K562 (cell line): ENCODE data around the gene SNCA. TPM values are rescaled to one million over a fixed set of nuclear protein-coding genes. Genes with fewer than 3 reads are reported as not detected.

ENCODE experiments used
- ATAC-seq: fragments of 200-7000 bp; cut with Tn5 transposase; 3 replicates; pipeline ENCODE4 v1.9.1; 2020; ENCODE audit warnings: moderate library complexity
- BruUV-seq: library from RNA; stranded (reverse); fragments of 400-500 nt; replicated peaks from 2 replicates; lab custom pipeline; 2021; lab: Mats Ljungman, UMichigan
- CTCF ChIA-PET: fragments of 300-600 bp; formaldehyde crosslinking; extraction: SDS; loops from one replicate; lab custom pipeline; 2021; ENCODE audit warnings: low intra/inter-chr PET ratio; lab: Yijun Ruan, JAX
- POLR2A ChIA-PET: fragments of 300-600, 350-650 bp; sonication (Branson Sonifier 250); formaldehyde crosslinking; extraction: SDS; loops from one replicate; lab custom pipeline; 2021; ENCODE audit warnings: antibody characterized with exemption, inconsistent platforms; lab: Yijun Ruan, JAX
- DNase-seq, 4 experiments: peaks; one replicate each; pipeline versions ENCODE4 v3.0.0 to v3.0.0-alpha.2; 2011 to 2018; ENCODE audit warnings: low spot score in 3 of 4, mixed read lengths in 3 of 4; ENCODE audit errors: extremely low read depth in 1 of 4
- FAIRE-seq: peaks from 2 replicates; lab custom pipeline; 2011; peaks lifted over from hg19 to GRCh38; lab: Jason Lieb, UNC
- H2AFZ ChIP-seq: 2 replicates; pipeline ENCODE4 v1.6.0; 2011; ENCODE audit warnings: low read depth, low read length, control low read depth, inconsistent platforms
- H3K27ac ChIP-seq: fragments of 200-600 bp; 3 replicates; pipeline ENCODE4 v1.8.0; 2011; ENCODE audit warnings: low read depth, mild to moderate bottlenecking, control low read depth, inconsistent platforms, low read length, moderate library complexity, mixed read lengths; ENCODE audit errors: extremely low read depth
- H3K27me3 ChIP-seq, 2 experiments: fragments of 300-600 bp in 1 of 2; 2 replicates in 1 of 2; 3 replicates in 1 of 2; pipeline versions ENCODE4 v1.6.0 to v1.8.0; 2011; ENCODE audit warnings: inconsistent platforms in 2 of 2, low read length in 2 of 2, mild to moderate bottlenecking in 1 of 2, mixed read lengths in 1 of 2, moderate library complexity in 1 of 2; ENCODE audit not compliant: control insufficient read depth in 2 of 2, insufficient read depth in 2 of 2
- H3K36me3 ChIP-seq: fragments of 300-600 bp; 3 replicates; pipeline ENCODE4 v1.8.0; 2011; ENCODE audit warnings: mild to moderate bottlenecking, low read length, inconsistent platforms; ENCODE audit not compliant: control insufficient read depth, insufficient read depth
- H3K4me1 ChIP-seq, 2 experiments: fragments of 200-600 bp in 1 of 2; replicated peaks in 1 of 2; 2 replicates in 1 of 2; 3 replicates in 1 of 2; pipeline versions ENCODE4 v1.5.1 to v1.8.0; 2011; ENCODE audit warnings: inconsistent platforms in 2 of 2, low read length in 2 of 2, mild to moderate bottlenecking in 1 of 2, mixed read lengths in 1 of 2, moderate library complexity in 1 of 2; ENCODE audit not compliant: control insufficient read depth in 2 of 2, insufficient read depth in 2 of 2
- H3K4me2 ChIP-seq: 2 replicates; pipeline ENCODE4 v1.6.1; 2011; ENCODE audit warnings: low read length, control low read depth, inconsistent platforms, mixed read lengths; ENCODE audit not compliant: insufficient read depth
- H3K4me3 ChIP-seq: fragments of 200-600 bp; sonication (generic), shearing (Covaris generic); 2 replicates; pipeline ENCODE4 v1.5.1; 2016; ENCODE audit warnings: control low read depth, inconsistent platforms
- H3K79me2 ChIP-seq: fragments of 200-600 bp; 3 replicates; pipeline ENCODE4 v1.8.0; 2011; ENCODE audit warnings: low read length, inconsistent platforms; ENCODE audit not compliant: control insufficient read depth, insufficient read depth
- H3K9ac ChIP-seq, 2 experiments: 2 replicates each; pipeline versions ENCODE4 v1.6.0 to v1.6.1; 2011; ENCODE audit warnings: low read depth in 2 of 2, low read length in 2 of 2, control low read depth in 1 of 2, inconsistent platforms in 1 of 2, mild to moderate bottlenecking in 1 of 2, mixed read lengths in 1 of 2; ENCODE audit not compliant: insufficient read depth in 1 of 2
- H3K9me1 ChIP-seq: one replicate; pipeline ENCODE4 v1.6.0; 2011; ENCODE audit warnings: inconsistent platforms, mild to moderate bottlenecking, low read length, moderate library complexity; ENCODE audit not compliant: control insufficient read depth, insufficient read depth
- H3K9me3 ChIP-seq: replicated peaks from 2 replicates; pipeline ENCODE4 v1.5.1; 2011; ENCODE audit warnings: low read depth, low read length, inconsistent platforms; ENCODE audit not compliant: control insufficient read depth, insufficient read depth
- H4K20me1 ChIP-seq: replicated peaks from 2 replicates; pipeline ENCODE4 v1.6.1; 2011; ENCODE audit warnings: low read length, inconsistent platforms, mixed read lengths; ENCODE audit not compliant: control insufficient read depth, insufficient read depth
- DMBX1 ChIP-seq: fragments of 250-450 bp; sonication (Bioruptor Pico); IDR thresholded peaks from 2 replicates; pipeline ENCODE4 v1.8.0; 2022; ENCODE audit warnings: inconsistent platforms, mild to moderate bottlenecking, moderate library complexity, borderline replicate concordance
- EGR1 ChIP-seq: fragments of 450-650 bp; conservative IDR thresholded peaks from 2 replicates; pipeline ENCODE4 v1.6.1; 2017; ENCODE audit warnings: mild to moderate bottlenecking
- HOXB6 ChIP-seq: fragments of 250-450 bp; sonication (Bioruptor Pico); IDR thresholded peaks from 2 replicates; pipeline ENCODE4 v1.5.1; 2022; ENCODE audit warnings: mild to moderate bottlenecking, borderline replicate concordance
- NFIX ChIP-seq: fragments of 250-450 bp; sonication (Bioruptor Pico); IDR thresholded peaks from 2 replicates; pipeline ENCODE4 v1.4.0; 2020; ENCODE audit warnings: low read depth, mild to moderate bottlenecking, moderate library complexity
- XRCC5 ChIP-seq: fragments of 200-400 bp; formaldehyde crosslinking; IDR thresholded peaks from 2 replicates; pipeline ENCODE4 v1.6.1; 2017; ENCODE audit warnings: low read depth, mild to moderate bottlenecking, low read length
- ZFP1 ChIP-seq: fragments of 450-650 bp; formaldehyde crosslinking; IDR thresholded peaks from 2 replicates; pipeline ENCODE4 v1.4.0; 2020; ENCODE audit warnings: mild to moderate bottlenecking, mixed read lengths
- ZNF707 ChIP-seq: fragments of 250-450 bp; sonication (Bioruptor Pico); conservative IDR thresholded peaks from 2 replicates; pipeline ENCODE4 v1.8.0; 2022; ENCODE audit warnings: inconsistent platforms, mild to moderate bottlenecking, moderate library complexity
- WGBS: fragments of 100-300 bp; shearing (Covaris generic); methylation state at CpG from one replicate; pipeline ENCODE4 v1.1.6; 2016; ENCODE audit warnings: low coverage, mixed read lengths; ENCODE audit not compliant: insufficient coverage; ENCODE audit errors: missing lambda C conversion rate; 5-methylcytosine and 5-hydroxymethylcytosine counted together
- in situ Hi-C: fragments of 300-500 bp; cut with MboI; formaldehyde crosslinking; loops from 4 replicates; pipeline ENCODE4 v1.15.0; 2018; ENCODE audit warnings: inconsistent platforms, mixed read lengths
- intact Hi-C: fragments of 100-400 bp; cut with micrococcal nuclease; formaldehyde crosslinking; loops from 2 replicates; pipeline ENCODE4 v1.14.2; 2022
- polyA plus RNA-seq, 8 experiments: library from polyadenylated mRNA; depleted of rRNA in 4 of 8; stranded (reverse) in 5 of 8; unstranded in 3 of 8; fragments of >200 nt; fragmentation: Nextera tagmentation in 2 of 8; fragmentation: Illumina TruSeq in 1 of 8; extraction: Ambion mirVana in 2 of 8; extraction: Trizol in 1 of 8; gene quantifications; 2 replicates each; pipeline versions ENCODE4 v1.2.1 to v1.2.3, GENCODE V29; 2011 to 2014; ENCODE audit warnings: inconsistent platforms in 1 of 8, missing spikeins in 1 of 8
- total RNA-seq, 7 experiments: library from RNA; depleted of rRNA in 6 of 7; stranded (reverse); fragments of >200 nt in 6 of 7; fragmentation: Illumina TruSeq in 2 of 7; extraction: Trizol in 2 of 7; gene quantifications; 2 replicates each; pipeline versions ENCODE4 v1.2.1 to v1.2.3, GENCODE V29; 2011 to 2021; ENCODE audit warnings: low replicate concordance in 1 of 7
- TF ChIP-seq, protein P1 (sequence below): fragments of 450-650 bp; IDR thresholded peaks from 2 replicates; pipeline ENCODE4 v1.6.1; 2014; ENCODE audit warnings: low read depth, mild to moderate bottlenecking, moderate library complexity, borderline replicate concordance
- TF ChIP-seq, protein P2 (sequence below), 2 experiments: fragments of 450-650 bp in 1 of 2; sonication (generic) in 1 of 2; formaldehyde crosslinking; conservative IDR thresholded peaks; 2 replicates each; pipeline versions ENCODE4 v1.4.0 to v1.8.1; 2020 to 2022; ENCODE audit warnings: mild to moderate bottlenecking in 1 of 2, missing genetic modification reagents in 1 of 2
- TF ChIP-seq, protein P3 (sequence below), 3 experiments: IDR thresholded peaks in 2 of 3; conservative IDR thresholded peaks in 1 of 3; 2 replicates each; pipeline ENCODE4 v1.5.1; 2011 to 2012; ENCODE audit warnings: low read length in 3 of 3, mild to moderate bottlenecking in 3 of 3, control low read depth in 2 of 3, improper control_type of control experiment in 1 of 3, inconsistent platforms in 1 of 3, low read depth in 1 of 3, mixed read lengths in 1 of 3, moderate library complexity in 1 of 3; ENCODE audit not compliant: insufficient read depth in 2 of 3

SNCA gene
- total and polyA plus RNA-seq, 9 of the 15 experiments (the other 6 are each of a cell fraction or from before 2014, with no cell fraction given), result 1.7 to 12.6 (median 3.6) TPM

DNA sequence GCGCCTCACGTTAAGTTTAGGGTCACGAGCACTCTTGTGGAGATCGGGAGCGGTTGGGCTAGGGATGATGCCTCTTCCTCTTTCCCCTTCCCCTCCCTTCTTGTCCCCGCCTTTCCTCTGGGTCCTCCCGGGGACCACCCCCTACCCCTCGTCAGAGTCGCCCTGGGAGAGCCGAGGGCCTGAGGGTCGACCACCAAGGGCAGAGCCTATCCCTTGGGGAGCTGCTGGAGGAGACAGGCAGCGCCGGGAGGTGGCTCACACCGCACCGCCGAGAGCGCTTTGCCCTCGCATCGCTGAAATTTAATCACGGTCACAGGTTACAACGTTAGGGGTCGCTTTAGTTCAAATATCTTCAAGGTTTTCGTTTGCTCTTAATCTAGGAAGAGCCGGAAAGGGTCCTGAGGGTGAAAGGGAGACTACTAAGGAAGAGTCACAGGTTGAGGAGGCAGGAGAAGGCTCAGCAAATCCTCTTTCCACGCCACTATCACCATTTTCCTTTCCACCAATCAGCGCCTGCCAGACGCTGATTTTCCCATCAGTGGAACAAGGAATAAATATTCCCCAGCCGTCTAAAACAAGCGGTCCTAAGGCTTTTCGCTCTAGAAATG, 528 bp upstream of the SNCA start:
- H3K9me3 ChIP-seq, result no peaks in the 10 kb centered on the region
- peak in 3 of 4 experiments; percentile 6 to 10 (median 7) for DNase-seq
- H3K4me3 ChIP-seq, result peak overlapping the region; percentile 40
- H3K9me1 ChIP-seq, result no peaks in the 10 kb centered on the region
- TF ChIP-seq XRCC5 (no peak), ZNF707 (no peak), ZFP1 (no peak), HOXB6 (CRISPR knock-in tag) (no peak), NFIX (CRISPR knock-in tag) (no peak), EGR1 (no peak), DMBX1 (CRISPR knock-in tag) (no peak)
- TF ChIP-seq, protein P1, sequence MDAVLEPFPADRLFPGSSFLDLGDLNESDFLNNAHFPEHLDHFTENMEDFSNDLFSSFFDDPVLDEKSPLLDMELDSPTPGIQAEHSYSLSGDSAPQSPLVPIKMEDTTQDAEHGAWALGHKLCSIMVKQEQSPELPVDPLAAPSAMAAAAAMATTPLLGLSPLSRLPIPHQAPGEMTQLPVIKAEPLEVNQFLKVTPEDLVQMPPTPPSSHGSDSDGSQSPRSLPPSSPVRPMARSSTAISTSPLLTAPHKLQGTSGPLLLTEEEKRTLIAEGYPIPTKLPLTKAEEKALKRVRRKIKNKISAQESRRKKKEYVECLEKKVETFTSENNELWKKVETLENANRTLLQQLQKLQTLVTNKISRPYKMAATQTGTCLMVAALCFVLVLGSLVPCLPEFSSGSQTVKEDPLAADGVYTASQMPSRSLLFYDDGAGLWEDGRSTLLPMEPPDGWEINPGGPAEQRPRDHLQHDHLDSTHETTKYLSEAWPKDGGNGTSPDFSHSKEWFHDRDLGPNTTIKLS, result no peak
- TF ChIP-seq, protein P2, sequence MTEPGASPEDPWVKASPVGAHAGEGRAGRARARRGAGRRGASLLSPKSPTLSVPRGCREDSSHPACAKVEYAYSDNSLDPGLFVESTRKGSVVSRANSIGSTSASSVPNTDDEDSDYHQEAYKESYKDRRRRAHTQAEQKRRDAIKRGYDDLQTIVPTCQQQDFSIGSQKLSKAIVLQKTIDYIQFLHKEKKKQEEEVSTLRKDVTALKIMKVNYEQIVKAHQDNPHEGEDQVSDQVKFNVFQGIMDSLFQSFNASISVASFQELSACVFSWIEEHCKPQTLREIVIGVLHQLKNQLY (CRISPR knock-in tag; conservative IDR thresholded peaks at IDR 0.05), result no peak
- TF ChIP-seq, protein P3, sequence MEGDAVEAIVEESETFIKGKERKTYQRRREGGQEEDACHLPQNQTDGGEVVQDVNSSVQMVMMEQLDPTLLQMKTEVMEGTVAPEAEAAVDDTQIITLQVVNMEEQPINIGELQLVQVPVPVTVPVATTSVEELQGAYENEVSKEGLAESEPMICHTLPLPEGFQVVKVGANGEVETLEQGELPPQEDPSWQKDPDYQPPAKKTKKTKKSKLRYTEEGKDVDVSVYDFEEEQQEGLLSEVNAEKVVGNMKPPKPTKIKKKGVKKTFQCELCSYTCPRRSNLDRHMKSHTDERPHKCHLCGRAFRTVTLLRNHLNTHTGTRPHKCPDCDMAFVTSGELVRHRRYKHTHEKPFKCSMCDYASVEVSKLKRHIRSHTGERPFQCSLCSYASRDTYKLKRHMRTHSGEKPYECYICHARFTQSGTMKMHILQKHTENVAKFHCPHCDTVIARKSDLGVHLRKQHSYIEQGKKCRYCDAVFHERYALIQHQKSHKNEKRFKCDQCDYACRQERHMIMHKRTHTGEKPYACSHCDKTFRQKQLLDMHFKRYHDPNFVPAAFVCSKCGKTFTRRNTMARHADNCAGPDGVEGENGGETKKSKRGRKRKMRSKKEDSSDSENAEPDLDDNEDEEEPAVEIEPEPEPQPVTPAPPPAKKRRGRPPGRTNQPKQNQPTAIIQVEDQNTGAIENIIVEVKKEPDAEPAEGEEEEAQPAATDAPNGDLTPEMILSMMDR (IDR thresholded peaks at IDR 0.05 in 2 of 3, conservative IDR thresholded peaks at IDR 0.05 in 1 of 3; ENCODE audit: insufficient read depth in 2 of 3, low read depth in 1 of 3, low read length in 3 of 3), result no peak
- TF ChIP-seq, all 486 proteins: peak for 0
- peaks cover 0 to 8% of the 10 kb centered on the region in 2 experiments; a peak in 2 of 5 replicates for H3K4me1 ChIP-seq
- H3K79me2 ChIP-seq, result no peaks in the 10 kb centered on the region
- no peak overlapping the region for H3K27ac ChIP-seq
- CTCF ChIA-PET, result no interaction called here
- peak overlapping the region; percentile 59; the same call in 1 of the 2 replicates for H2AFZ ChIP-seq
- peak; percentile 72 for ATAC-seq
- no peak for FAIRE-seq
- intact Hi-C loops, result loop anchor here (5.0 kb wide), 1 partner anchor 50 kb away; no protein-coding TSS in a partner anchor
- peak overlapping the region in 1 of 2 experiments; percentile 71; a peak in 1 of 4 replicates for H3K9ac ChIP-seq
- BruUV-seq, result no TSS peak
- peak overlapping the region; percentile 46; the same call in 1 of the 2 replicates for H3K4me2 ChIP-seq
- no peaks in the 10 kb centered on the region for H4K20me1 ChIP-seq
- in situ Hi-C loops, result no loop called here
- POLR2A ChIA-PET, result interaction anchor here (0.6 kb wide), 1 partner anchor 1231 kb away, joined by 3 read pairs; no protein-coding TSS in a partner anchor
- H3K36me3 ChIP-seq, result no peaks in the 10 kb centered on the region
- no peaks in the 10 kb centered on the region for H3K27me3 ChIP-seq
- WGBS, result 13% methylated on average over 21 of the region's 30 CpGs
